GM19452 (cell line): ENCODE measurements around the gene POU2F3.

Experiments used
- ATAC-seq: cut with Tn5 transposase; IDR thresholded peaks from one replicate; pipeline ENCODE4 v1.9.1; 2021; ENCODE audit not compliant: unreplicated experiment

POU2F3 gene

GRCh38 chr11:120337355-120338106 lies 97.6 kb downstream of the POU2F3 start:
- no peak for ATAC-seq

- ATAC-seq, result no peak
Observed at GRCh38 chr11:120338107-120338933, 98.4 kb downstream of the POU2F3 start.

- no peak for ATAC-seq
Observed at GRCh38 chr11:120339394-120339890, 99.5 kb downstream of the POU2F3 start.

GRCh38 chr11:120340529-120340928 lies 100.6 kb downstream of the POU2F3 start:
- no peak for ATAC-seq

GRCh38 chr11:120342226-120342625 lies 102.3 kb downstream of the POU2F3 start:
- no peak for ATAC-seq

GRCh38 chr11:120342678-120343077 lies 102.7 kb downstream of the POU2F3 start:
- ATAC-seq, result no peak

- ATAC-seq, result peak; percentile 46
Observed at GRCh38 chr11:120343429-120343828, 103.5 kb downstream of the POU2F3 start.

GRCh38 chr11:120344302-120345004 lies 104.5 kb downstream of the POU2F3 start:
- ATAC-seq, result peak; percentile 92

- ATAC-seq, result no peak
Observed at GRCh38 chr11:120346233-120346632, 106.3 kb downstream of the POU2F3 start.

GRCh38 chr11:120350637-120351036 lies 110.7 kb downstream of the POU2F3 start:
- ATAC-seq, result no peak

- ATAC-seq, result no peak
Observed at GRCh38 chr11:120352405-120352804, 112.5 kb downstream of the POU2F3 start.

- no peak for ATAC-seq
Observed at GRCh38 chr11:120354068-120354467, 114.1 kb downstream of the POU2F3 start.

GRCh38 chr11:120354779-120355178 lies 114.8 kb downstream of the POU2F3 start:
- no peak for ATAC-seq

GRCh38 chr11:120357620-120358019 lies 117.7 kb downstream of the POU2F3 start:
- ATAC-seq, result no peak

- ATAC-seq, result no peak
Observed at GRCh38 chr11:120358729-120359128, 118.8 kb downstream of the POU2F3 start.

- ATAC-seq, result no peak
Observed at GRCh38 chr11:120363436-120363835, 123.5 kb downstream of the POU2F3 start.

- no peak for ATAC-seq
Observed at GRCh38 chr11:120365512-120365911, 125.6 kb downstream of the POU2F3 start.
